Hepatocyte (in vitro differentiated cells): ENCODE measurements around the gene CDC42EP5.

Experiments used
- EZH2 ChIP-seq: fragments of 200-600 bp; sonication (generic); IDR thresholded peaks from 2 replicates; pipeline ENCODE4 v1.6.1; 2016; ENCODE audit warnings: antibody characterized with exemption, mild to moderate bottlenecking, borderline replicate concordance
- TF ChIP-seq, protein P1 (sequence below): fragments of 200-600 bp; sonication (generic); IDR thresholded peaks from 2 replicates; pipeline ENCODE4 v1.5.1; 2016; ENCODE audit warnings: antibody characterized with exemption, mild to moderate bottlenecking; ENCODE audit not compliant: poor library complexity

DNA sequence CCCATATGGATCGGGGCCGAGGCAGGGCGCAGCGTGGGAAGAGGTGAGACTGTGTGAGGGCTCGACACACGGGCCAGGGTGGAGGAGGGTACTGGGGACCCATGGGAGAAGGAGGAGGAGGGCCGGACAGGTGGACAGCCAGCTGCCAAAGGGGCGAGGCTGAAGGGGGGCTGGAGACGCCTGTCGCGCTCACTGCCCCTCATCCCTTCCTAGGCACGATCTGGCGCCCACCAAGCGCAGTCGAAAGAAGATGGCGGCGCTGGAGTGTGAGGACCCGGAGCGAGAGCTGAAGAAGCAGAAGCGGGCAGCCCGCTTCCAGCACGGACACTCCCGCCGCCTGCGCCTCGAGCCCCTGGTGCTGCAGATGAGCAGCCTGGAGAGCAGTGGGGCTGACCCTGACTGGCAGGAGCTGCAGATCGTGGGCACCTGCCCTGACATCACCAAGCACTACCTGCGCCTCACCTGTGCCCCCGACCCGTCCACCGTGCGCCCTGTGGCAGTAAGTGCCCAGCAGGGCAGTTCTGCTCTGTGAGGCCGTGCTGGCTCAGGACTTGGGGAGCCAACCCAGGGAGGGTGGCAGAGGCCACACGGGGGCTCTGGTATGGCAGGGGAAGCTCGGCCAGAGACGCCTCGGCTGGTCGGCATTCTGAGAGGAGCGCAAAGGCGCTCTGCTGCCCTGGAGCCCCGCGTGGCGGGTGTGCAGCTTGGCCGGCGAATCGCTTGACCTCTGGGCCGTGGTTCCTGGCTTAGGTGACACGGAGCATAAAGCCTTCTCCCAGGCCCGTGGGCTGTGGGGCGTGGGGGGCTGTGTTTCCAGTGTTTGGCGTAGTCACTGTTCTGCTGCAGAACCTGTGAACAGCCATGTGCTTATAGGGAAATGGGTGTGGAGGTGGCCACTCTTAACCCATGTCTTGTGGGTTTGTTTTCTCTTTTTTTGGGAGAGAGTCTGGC, 16.4 kb downstream of the CDC42EP5 start:
- TF ChIP-seq, protein P1, sequence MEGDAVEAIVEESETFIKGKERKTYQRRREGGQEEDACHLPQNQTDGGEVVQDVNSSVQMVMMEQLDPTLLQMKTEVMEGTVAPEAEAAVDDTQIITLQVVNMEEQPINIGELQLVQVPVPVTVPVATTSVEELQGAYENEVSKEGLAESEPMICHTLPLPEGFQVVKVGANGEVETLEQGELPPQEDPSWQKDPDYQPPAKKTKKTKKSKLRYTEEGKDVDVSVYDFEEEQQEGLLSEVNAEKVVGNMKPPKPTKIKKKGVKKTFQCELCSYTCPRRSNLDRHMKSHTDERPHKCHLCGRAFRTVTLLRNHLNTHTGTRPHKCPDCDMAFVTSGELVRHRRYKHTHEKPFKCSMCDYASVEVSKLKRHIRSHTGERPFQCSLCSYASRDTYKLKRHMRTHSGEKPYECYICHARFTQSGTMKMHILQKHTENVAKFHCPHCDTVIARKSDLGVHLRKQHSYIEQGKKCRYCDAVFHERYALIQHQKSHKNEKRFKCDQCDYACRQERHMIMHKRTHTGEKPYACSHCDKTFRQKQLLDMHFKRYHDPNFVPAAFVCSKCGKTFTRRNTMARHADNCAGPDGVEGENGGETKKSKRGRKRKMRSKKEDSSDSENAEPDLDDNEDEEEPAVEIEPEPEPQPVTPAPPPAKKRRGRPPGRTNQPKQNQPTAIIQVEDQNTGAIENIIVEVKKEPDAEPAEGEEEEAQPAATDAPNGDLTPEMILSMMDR, result no peak
- no peak for TF ChIP-seq EZH2
